Stimulated activated CD4-positive, alpha-beta T cell treated with anti-CD3 and anti-CD28 coated beads, TNF-alpha, amount 100 ng/mL, for 1 hour (primary cell): Measurements from ENCODE around the gene TAAR6.
"Not testable (repeated sequence)": the region's sequence is repeated elsewhere in the genome, so short reads cannot be mapped to it uniquely, and the experiment has no call there.

Experiments
- DNase-seq, 3 donors: peaks; one replicate each; pipeline ENCODE4 v3.0.0-alpha.2; 2020; ENCODE audit warnings: low read depth in 3 of 3, low spot score in 1 of 3

TAAR6 gene, protein sequence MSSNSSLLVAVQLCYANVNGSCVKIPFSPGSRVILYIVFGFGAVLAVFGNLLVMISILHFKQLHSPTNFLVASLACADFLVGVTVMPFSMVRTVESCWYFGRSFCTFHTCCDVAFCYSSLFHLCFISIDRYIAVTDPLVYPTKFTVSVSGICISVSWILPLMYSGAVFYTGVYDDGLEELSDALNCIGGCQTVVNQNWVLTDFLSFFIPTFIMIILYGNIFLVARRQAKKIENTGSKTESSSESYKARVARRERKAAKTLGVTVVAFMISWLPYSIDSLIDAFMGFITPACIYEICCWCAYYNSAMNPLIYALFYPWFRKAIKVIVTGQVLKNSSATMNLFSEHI

DNA sequence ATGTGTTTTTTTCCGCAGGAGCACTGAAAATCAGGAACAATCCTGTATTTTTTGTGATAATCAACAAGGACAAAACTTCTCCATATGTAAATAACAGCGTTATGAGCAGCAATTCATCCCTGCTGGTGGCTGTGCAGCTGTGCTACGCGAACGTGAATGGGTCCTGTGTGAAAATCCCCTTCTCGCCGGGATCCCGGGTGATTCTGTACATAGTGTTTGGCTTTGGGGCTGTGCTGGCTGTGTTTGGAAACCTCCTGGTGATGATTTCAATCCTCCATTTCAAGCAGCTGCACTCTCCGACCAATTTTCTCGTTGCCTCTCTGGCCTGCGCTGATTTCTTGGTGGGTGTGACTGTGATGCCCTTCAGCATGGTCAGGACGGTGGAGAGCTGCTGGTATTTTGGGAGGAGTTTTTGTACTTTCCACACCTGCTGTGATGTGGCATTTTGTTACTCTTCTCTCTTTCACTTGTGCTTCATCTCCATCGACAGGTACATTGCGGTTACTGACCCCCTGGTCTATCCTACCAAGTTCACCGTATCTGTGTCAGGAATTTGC is at the start of gene TAAR6:
Gene TAAR6, plus strand, starts transcription at position 102 of the 557 bp plus-strand sequence. Its CDS starts 0 bp downstream, at position 102.
- no peak for DNase-seq

DNA sequence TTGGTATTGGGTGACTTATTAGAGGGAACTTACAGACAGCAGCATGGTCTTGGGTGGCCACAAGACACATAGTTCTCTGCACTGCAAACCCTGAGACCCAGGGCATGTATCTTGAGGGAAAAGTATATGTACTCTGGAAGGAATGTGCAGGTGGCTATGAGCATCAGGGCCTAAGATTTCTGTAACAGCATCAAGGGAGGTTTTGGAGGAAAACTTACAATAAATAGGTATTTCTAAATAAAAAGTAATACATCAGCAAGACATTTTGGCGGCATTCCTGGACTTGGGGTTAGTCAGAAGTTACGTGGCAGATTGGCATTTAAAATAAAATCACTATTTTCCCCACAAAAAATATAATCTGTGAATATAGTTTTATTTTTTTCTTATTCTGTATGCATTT is 49.2 kb upstream of the TAAR6 start:
- no peak for DNase-seq

DNA sequence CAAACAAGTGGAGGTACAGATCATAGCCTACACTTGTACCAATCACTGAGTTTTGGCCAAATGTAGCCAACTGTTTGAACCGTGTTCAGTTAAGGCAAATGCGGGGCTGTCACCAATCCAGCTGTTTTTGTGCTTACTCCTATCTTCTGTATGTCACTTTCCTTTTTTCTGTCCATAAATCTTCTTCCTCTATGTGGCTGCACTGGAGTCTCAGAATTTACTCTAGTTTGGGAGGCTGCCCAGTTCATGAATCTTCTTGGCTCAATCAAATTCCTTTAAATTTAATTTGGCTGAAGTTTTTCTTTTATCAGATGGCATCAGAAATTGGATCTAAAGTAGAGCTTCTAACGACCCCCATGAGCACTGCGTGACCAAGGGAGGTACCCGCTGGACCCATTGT is 45.5 kb upstream of the TAAR6 start:
- DNase-seq: no peak

DNA sequence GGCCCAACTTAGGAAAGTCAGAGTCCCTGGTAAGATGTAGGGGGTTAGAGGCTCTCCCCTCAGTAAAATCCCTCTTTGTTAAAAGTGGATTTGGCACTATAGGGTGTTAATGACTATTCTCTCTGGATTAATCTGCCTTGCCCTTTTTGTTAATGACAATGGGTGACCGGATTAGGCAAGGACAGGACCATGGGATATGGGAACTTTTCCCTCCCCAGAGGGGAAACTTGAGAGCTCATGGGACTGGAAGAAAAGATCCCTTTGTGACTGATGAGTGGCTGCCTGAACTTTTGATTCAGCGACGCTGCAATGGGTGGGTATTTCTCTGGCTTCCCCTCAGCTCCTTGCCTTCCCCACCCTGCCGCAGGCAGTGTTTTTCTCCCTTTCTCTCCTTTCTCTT is 44.3 kb upstream of the TAAR6 start:
- no peak for DNase-seq

DNA sequence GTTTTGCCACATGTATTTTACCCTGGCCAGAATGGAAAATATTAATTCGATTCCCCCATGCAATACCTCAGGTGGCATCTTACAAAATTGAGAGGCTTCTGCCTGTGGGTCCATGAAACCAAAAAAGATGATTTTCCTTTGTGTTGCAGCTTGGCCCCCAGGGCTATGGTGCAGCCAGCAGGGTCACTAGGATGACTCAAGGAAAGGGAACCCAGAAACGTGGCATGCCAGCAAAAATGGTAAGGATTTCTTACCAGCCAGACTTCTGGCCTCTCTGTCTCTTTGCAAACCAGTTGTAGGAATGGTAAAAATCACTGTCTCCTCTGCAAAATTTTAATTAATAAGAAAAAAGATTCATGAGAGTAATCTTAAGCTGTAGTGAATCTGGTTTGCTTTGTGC is 43.7 kb upstream of the TAAR6 start:
- DNase-seq: no peak

DNA sequence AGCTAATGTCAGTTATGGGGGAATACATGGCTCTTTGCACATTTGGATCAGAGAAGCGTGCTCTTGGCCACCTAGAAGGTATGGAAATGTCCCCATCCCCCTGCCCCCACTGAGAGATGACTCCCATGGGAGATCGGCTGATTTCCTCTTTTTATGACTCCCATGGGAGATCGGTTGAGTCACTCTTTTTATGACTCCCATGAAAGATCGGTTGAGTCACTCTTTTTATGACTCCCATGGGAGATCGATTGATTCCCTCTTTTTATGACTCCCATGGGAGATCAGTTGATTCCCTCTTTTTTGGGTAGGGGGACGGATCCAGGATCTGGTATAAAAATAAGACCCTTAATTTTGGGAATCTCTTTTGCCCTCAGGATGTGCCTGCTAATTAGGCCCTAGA is 42.3 kb upstream of the TAAR6 start:
- DNase-seq: no peak

DNA sequence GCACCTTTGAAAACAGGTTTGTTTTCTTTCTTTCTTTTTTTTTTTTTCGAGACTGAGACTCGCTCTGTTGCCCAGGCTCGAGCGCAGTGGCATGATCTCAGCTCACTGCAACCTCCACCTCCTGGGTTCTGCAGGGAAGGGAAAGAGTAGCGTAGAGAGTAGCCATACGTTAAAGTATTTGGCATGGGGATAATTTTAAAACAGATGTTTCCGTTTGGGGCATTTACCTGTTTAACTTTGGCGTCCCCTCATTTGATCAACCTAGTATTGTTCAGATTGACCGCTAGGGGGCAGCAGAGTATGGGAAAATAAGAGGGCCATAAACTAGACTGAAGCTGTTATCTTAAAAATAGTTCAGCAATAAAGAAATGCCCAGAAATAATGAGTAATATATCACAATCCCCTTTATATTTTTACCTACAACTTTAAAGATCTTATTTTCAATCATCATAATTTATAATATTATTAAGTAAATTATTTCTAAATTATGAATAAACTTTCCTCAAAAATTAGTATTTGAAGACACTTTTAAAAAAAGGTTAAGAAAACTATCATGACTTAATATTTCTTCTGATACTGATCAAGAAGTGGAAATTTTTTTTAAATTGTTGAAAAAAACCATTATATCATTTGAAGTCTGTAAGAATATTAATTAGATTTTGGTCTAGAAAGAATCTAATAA is 39.7 kb upstream of the TAAR6 start:
- DNase-seq: peak; percentile 4 to 49 (median 30)

DNA sequence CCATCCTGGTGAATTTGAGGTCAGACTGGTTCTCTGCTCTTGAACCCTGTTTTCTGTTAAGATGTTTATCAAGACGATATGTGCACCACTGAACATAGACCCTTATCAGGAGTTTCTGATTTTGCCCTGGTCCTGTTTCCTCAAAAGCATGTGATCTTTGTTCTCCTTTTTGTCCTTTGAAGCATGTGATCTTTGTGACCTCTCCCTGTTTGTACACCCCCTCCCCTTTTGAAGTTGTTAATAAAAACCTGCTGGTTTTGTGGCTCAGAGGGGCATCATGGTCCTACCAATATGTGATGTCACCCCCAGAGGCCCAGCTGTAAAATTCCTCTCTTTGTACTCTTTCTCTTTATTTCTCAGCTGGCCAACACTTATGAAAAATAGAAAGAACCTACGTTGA is 35.6 kb upstream of the TAAR6 start:
- not testable (repeated sequence) for DNase-seq

DNA sequence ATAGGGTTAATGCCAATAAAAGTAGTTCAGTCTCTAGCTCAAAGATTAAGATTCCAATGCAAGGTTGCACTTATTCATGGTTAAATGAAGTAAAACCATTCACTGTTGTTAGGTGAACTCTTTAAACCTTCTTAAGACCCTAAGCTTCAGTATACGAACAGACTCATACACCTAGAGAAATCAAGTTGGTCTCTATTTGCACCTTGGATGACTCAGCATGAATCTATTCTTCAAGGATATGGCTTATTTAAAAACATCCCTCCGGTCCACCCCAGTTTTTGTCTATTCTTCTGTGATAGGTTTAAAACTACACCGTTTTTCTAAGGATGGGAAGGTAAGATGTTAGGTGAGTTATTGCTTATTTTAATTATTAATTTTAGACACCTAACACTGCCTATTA is 33.0 kb upstream of the TAAR6 start:
- DNase-seq: no peak

DNA sequence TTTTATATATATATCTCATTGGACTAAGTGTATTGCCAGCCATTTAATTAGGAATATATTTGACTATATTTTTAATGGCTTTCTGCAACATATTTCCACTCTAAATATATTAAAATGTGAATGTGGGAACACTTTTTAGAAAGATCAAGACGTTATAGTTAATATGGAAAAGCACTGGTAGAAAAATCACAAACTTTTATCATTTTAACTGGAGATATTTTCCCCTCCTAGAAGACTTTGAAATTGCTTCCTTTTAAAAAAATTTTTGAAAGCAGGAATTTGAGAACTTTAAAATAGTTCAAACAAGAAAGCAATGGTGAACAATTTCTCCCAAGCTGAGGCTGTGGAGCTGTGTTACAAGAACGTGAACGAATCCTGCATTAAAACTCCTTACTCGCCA is 32.1 kb upstream of the TAAR6 start, which contains the start of gene TAAR9:
Gene TAAR9, plus strand, starts transcription at position 301 of the 400 bp plus-strand sequence. Its CDS starts 13 bp downstream, at position 314.
- DNase-seq: no peak

DNA sequence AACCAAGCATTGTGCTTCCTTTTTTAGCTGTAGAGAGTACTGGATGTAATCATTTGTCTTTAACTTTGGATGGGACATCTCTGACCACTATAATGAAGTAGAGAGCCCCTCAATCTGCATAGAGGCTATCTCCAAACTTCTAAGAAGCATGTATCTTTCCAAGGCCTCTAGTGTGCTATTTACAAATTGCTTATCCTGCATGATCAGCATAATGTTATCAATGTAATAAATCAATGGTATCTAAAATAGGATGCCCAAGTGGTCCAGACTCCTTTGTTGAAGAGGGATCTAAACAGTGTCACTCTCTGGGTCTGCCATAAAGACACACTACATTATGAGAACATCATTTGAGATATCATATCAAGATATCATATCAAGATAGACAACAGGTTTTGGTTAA is 25.3 kb upstream of the TAAR6 start:
- DNase-seq: no peak

DNA sequence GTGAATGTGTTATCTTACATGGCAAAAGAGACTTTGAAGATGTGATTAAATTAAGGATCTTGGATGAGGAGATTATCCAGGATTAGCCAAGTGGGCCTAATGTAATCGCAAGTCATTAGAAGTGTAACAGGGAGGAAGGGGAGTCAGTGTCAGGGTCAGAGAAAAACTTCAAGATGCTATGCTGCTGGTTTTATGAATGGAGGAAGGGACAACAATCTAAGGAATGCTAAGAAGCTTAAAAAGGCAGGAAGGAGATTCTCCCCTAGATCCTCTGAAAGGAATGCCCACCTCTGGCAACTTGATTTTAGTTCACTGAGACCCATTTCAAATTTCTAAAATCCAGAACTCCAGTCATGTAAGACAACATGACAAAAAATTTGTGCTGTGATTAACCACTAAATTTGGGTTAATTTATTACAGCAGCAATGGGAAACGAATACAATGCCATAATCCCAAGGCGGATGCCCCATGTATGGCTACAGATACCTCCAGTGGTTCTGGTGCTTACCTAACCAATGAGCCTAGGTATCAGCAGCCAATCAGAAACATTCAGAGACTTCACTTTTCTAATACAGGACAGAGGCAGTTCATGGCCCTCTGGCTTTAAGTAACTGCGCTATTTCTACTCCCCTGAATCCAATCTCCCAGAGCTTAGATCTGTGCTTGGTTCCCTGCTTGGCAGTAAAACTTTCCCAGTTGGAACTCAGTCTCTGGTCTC is 21.2 kb upstream of the TAAR6 start:
- DNase-seq: no peak

DNA sequence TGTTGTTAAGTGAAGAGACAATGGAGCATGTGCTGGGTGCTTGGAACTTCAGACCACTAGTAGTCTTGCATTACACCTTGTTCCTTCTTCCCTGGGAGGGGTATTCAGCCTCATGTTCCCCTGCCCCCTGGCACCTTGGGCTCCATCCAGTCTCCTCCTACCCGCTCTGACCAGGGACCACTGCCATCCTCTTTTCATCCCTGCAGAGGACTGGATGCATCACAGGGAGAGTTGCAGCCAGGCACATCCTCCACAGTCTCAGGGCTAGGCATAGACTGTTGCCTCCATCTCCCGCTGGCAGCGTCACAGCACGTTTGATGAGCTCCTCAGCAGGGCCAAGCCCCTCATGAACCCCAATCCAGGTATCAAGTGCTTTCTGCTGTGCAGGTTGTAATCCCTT is 18.9 kb upstream of the TAAR6 start:
- DNase-seq: no peak

DNA sequence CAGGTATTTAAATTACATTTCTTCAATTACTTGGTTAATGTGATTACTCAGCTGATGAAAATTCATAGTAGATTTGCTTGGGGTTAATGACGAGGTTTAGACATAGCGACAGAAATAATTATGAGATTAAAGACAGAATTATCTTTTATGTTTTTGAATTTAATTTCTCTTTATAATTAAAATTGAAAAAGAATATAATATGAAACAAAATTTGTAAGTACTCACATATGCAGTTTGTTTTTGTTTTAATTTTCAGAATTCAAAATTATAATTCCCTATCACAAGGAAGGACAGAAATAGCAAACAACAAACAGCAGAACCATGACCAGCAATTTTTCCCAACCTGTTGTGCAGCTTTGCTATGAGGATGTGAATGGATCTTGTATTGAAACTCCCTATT is 17.8 kb upstream of the TAAR6 start, which contains the start of gene TAAR8:
Gene TAAR8, plus strand, starts transcription at position 301 of the 400 bp plus-strand sequence. Its CDS starts 21 bp downstream, at position 322.
- DNase-seq: no peak

DNA sequence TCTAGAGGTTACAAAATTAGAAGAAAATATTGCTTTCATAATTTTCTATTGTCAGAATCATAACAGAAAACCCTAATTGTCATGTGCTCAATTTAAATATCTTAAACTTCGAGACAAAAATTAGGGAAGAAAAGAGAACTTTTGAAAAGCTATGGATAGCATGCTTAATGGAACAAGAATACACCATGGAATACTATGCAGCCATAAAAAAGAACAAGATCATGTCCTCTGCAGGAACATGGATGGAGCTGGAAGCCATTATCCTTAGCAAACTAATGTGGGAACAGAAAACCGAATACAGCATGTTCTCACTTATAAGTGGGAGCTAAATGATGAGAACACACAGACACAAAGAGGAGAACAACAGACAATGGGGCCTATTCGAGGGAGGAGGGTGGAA is 10.0 kb upstream of the TAAR6 start:
- DNase-seq: not testable (repeated sequence)

DNA sequence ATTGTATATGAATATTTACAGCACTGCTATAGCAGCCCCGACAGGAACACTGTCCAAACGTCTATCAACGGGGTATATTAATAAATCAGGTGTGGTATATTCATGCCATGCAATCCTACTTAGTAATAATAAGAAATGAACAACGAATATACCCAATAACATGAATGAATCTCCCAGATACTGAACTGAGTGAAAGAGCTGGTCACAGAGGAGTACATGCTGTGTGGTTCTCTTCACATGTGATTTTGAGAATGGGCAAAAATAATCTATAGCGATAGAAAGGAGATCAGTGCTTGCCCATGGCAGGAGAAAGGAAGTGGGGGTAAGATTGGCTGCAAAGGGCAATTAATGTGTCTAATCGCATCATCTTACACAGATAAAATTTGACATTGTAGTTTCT is 3.7 kb upstream of the TAAR6 start:
- no peak for DNase-seq

DNA sequence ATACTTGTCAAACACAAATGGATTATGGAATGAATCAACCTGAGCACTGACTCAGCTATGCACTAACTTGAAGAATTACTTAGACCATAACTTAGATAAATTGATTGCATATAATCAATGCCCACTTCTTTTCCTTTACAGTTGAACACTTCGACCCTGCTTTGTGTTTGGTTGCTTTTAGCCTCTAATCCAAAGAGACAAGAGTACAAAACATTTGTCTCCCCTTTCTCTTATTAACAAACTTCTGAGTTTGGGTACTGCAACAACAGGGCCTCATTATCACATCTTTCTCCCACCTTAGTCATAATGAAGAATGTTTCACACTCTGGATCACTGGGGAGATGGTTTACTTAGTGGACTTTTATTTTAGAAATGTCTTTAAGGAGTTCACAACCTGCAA is 2.6 kb upstream of the TAAR6 start:
- DNase-seq: no peak

DNA sequence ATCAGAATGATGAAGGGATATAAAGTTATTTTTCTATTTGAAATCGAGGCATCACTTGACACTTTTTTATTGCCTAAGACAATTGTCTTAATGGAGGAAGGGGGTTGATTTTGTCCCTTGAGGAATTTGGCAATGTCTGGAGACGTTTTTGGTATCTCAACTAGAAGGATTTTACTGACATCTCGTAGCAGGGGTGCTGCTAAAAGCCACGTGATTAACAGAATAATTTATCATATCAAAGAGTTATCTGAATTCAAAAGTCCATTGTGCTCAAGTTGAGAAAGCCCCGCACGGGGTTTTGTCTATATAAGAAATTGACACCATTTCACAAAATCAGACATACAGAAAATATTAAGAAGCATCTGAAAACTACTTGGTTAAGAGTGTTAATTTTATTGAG is 1.5 kb upstream of the TAAR6 start:
- no peak for DNase-seq

DNA sequence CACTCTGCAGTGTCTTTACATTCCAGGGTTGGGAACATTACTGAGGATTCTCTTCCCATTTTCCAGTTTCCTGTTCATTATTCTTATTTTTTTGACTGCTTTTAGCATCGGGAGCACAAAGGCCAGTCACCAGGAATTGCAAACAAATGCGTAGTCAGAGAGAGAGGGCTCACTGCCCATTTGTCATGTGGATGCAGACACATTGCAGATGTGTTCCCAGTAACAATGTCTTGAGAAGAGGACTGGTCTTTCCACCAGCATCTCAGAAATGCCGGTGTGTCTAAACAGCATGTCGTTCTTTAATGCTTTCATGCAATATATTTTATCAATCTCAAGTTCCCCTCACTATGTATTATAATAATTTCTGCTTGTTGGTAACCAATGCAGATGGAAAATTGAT is 952 bp upstream of the TAAR6 start:
- no peak for DNase-seq

DNA sequence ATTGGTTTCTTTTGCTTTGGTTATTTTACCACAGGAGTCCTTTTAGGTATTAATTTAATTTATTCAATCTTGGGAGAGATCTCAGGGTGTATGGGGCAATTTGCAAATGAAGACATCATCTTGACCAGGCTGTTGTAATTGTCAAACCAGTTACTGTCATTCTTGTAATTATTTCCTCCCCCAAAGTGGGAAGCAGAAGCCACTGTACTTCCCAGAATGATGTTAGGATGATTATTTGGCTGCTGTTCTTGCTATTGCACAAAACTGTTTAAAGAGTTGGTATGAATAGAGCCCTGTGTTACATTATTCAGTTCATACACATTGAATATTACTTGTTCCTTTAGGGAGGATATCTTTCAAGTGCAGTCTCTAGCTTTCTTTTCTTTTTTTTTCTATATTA is 1.7 kb downstream of the TAAR6 start:
- DNase-seq: no peak

DNA sequence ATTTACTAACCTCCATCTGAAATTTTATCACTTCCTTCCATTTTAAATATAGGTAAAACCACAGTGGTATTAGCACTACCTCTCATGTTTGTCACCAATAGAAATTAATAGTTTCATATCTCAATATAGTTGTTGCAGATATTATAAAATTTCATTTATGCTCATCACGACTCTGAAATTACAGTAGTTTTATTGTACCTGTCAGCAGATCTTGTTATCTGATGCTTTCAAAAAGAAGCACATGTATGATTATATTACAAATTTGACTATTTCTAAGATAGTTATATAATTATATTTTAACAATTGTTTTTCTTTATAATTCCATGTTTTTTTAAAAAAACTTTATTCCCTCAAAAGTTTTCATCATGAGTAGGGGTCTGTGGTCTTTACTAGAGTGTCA is 14.6 kb downstream of the TAAR6 start:
- DNase-seq: no peak

DNA sequence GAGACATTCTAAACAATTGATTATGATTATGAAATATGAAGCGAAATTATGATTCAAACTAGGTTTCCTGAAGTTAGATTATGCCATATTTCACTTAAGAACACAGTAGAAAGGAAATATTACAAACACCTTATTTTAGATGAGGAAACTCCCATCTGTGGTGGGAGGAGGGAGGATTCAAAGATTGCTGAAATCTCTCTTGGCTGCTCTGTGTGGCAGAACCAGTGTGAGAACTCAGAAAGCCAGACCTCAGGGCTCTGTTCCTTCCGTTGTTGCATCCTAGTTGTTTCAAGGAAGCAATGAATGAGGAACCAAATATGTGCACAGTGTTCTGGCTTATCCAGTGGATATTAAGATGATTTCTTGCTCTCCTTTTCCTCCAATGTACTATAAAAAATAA is 17.3 kb downstream of the TAAR6 start:
- DNase-seq: no peak
